ENCODE data around the gene MROH2A.

GRCh38 chr2:233836359-233836758 is 58.2 kb downstream of the MROH2A start:
- TF ChIP-seq POLR2A (IDR thresholded peaks at IDR 0.05; ENCODE audit: low read depth, low read length) = no peak
- TF ChIP-seq POLR2AphosphoS5 (IDR thresholded peaks at IDR 0.05; ENCODE audit: low read depth, low read length) = no peak
- TF ChIP-seq TAF1 (IDR thresholded peaks at IDR 0.05; ENCODE audit: borderline replicate concordance, low read depth, low read length) = no peak
